Measurements from ENCODE around the gene ANKS3. TPM values are rescaled to one million over a fixed set of nuclear protein-coding genes. Genes with fewer than 3 reads are reported as not detected.

The ANKS3 gene
- total and polyA plus RNA-seq, 2 donors (not counting 3 experiments of a cell fraction or from before 2014, with no cell fraction given) = 13.9 to 24.0 TPM

DNA sequence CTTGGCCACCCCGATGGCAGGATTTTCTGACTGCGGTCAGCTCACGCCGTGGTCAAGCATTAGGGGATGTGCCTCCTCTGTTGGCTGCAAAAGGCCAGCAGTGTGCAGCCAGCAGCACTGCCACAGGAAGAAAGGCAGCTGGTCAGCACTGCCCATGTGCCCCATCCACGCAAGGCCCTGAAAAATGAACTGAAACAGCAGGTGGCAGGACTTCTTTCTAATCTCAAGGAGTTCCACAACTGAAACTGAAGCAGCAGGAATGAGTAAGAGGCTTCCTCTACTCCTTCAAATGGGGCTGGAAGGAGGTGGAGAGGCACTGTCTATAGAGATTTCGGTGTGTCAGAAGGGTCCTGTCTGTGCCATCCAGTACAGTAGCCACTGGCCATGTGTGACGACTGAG is 29.7 kb upstream of the ANKS3 start:
- BruUV-seq (replicated peaks) = no TSS peak
- Histone ChIP-seq H3K9me3 (replicated peaks; ENCODE audit: control insufficient read depth, insufficient read depth, low read length) (no peaks in the 10 kb centered on the region), H3K4me3 (replicated peaks in 1 of 3; ENCODE audit: insufficient read depth in 1 of 3, low read depth in 1 of 3, low read length in 3 of 3) (no peak overlapping the region), H3K4me2 (ENCODE audit: insufficient read depth, low read length) (no peak overlapping the region), H3K36me3 (ENCODE audit: control insufficient read depth in 2 of 2, extremely low read depth in 1 of 2, insufficient read depth in 2 of 2, low read length in 2 of 2) (peaks cover 12 to 36% of the 10 kb centered on the region in 2 experiments), H3K4me1 (ENCODE audit: control insufficient read depth, extremely low read depth, insufficient read depth, low read length) (peaks cover 15% of the 10 kb centered on the region), H3K79me2 (ENCODE audit: control insufficient read depth, insufficient read depth, low read length) (peaks cover 12% of the 10 kb centered on the region), H3K27me3 (ENCODE audit: control insufficient read depth in 2 of 2, insufficient read depth in 2 of 2, low read length in 2 of 2) (no peaks in the 10 kb centered on the region), H3K9ac (replicated peaks; ENCODE audit: extremely low read depth, insufficient read depth, low read length) (no peak overlapping the region), H2AFZ (ENCODE audit: low read depth, low read length) (no peak overlapping the region), H3K27ac (ENCODE audit: insufficient read depth, low read depth, low read length) (no peak overlapping the region), H4K20me1 (replicated peaks; ENCODE audit: control insufficient read depth, extremely low read depth, insufficient read depth, low read length) (no peaks in the 10 kb centered on the region), H3K9me1 (replicated peaks; ENCODE audit: control insufficient read depth, extremely low read depth, insufficient read depth, low read length) (no peaks in the 10 kb centered on the region)
- FAIRE-seq (no peak), DNase-seq (ENCODE audit: low read depth, low spot score) (no peak)
- dilution Hi-C loops (cut with MboI; ENCODE audit: extremely low pct_ligation_motif_present, low sequenced_read_pairs) = no loop called here
- CTCF ChIA-PET = no interaction called here
- TF ChIP-seq EZH2 (IDR thresholded peaks at IDR 0.05; ENCODE audit: borderline replicate concordance, low read depth, low read length, severe bottlenecking) (no peak), POLR2AphosphoS5 (IDR thresholded peaks at IDR 0.05; ENCODE audit: insufficient read depth, low read depth, low read length) (no peak), POLR2A (IDR thresholded peaks at IDR 0.05; ENCODE audit: low read depth, low read length) (no peak), FOS (IDR thresholded peaks at IDR 0.05; ENCODE audit: borderline replicate concordance, insufficient read depth, low read length) (no peak), JUN (IDR thresholded peaks at IDR 0.05; ENCODE audit: borderline replicate concordance, insufficient read depth, insufficient read length, low read depth) (no peak), GATA2 (IDR thresholded peaks at IDR 0.05; ENCODE audit: insufficient read depth, insufficient read length, low read depth, low read length) (no peak), MYC (IDR thresholded peaks at IDR 0.05; ENCODE audit: low read depth, low read length) (no peak)
- TF ChIP-seq, protein P1, sequence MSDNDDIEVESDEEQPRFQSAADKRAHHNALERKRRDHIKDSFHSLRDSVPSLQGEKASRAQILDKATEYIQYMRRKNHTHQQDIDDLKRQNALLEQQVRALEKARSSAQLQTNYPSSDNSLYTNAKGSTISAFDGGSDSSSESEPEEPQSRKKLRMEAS (IDR thresholded peaks at IDR 0.05; ENCODE audit: insufficient read depth, insufficient read length) = no peak
- TF ChIP-seq, protein P2, sequence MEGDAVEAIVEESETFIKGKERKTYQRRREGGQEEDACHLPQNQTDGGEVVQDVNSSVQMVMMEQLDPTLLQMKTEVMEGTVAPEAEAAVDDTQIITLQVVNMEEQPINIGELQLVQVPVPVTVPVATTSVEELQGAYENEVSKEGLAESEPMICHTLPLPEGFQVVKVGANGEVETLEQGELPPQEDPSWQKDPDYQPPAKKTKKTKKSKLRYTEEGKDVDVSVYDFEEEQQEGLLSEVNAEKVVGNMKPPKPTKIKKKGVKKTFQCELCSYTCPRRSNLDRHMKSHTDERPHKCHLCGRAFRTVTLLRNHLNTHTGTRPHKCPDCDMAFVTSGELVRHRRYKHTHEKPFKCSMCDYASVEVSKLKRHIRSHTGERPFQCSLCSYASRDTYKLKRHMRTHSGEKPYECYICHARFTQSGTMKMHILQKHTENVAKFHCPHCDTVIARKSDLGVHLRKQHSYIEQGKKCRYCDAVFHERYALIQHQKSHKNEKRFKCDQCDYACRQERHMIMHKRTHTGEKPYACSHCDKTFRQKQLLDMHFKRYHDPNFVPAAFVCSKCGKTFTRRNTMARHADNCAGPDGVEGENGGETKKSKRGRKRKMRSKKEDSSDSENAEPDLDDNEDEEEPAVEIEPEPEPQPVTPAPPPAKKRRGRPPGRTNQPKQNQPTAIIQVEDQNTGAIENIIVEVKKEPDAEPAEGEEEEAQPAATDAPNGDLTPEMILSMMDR (IDR thresholded peaks at IDR 0.05; ENCODE audit: extremely low read depth in 1 of 2, insufficient read depth in 1 of 2, low read depth in 1 of 2, low read length in 2 of 2) = no peak
- POLR2A ChIA-PET = no interaction called here
- intact Hi-C loops (cut with micrococcal nuclease) = no loop called here
